HG02840 (cell line): ENCODE measurements around the gene SLC7A6.
"Not testable (repeated sequence)": the region's sequence is repeated elsewhere in the genome, so short reads cannot be mapped to it uniquely, and the experiment has no call there.

Experiments
- ATAC-seq: cut with Tn5 transposase; IDR thresholded peaks from one replicate; pipeline ENCODE4 v1.9.1; 2021; ENCODE audit warnings: mild to moderate bottlenecking, moderate library complexity, moderate number of reproducible peaks; ENCODE audit not compliant: unreplicated experiment, low FRiP score

SLC7A6 gene

GRCh38 chr16:68279726-68280558 lies 15.6 kb downstream of the SLC7A6 start:
- no peak for ATAC-seq

DNA sequence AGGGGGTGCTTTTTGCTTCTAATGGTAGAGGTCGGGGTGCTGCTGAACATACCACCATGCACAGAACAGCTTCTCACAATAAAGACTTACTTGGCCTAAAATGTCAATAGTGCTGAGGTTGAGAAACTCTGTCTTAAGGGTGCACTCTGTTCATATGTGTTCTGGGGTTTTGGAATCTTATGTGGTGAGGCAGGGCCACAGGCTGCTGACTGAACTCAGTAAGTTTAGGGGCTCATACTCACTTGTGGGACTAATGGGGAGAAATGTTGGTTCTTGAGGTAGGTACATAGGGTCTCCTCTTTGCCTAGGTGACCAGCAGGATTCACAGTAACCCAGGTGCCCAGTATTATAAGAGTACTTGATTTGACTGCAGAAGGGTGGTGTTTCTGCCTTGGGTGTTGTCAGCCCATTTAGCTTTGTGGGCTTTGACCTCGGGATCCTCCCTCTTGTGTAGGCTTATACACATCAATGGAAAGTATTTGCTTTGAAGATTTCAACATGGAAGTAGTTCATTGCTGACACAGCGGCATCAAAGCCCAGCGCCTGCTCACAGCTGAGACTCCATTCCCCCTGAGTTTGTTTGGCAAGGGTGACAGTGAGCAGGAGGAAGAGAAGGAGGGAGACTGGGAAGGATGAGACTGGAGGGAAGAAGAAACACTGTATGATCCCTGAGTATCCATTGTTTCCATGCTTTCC lies 17.2 kb downstream of the SLC7A6 start:
- no peak for ATAC-seq

- ATAC-seq = no peak
Observed at GRCh38 chr16:68282064-68282452, 17.7 kb downstream of the SLC7A6 start.

DNA sequence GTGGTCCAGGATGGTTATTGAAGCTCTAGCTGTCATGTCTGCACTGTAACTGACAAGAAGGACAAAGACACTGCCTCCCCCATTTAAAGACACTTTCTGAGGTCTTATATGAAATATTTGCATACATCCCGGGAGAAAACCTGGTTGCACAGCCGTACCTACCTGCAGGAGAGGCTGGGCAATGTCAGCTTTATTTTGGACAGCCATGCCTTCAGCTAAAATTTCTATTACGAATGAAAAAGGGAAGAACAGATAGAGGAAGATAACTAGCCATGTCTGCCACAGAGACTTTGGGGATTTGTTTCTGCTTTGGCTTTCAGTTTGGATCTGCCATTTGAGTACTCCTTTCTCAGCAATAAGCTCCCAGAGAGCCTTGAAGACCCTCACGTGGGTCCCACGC lies 19.0 kb downstream of the SLC7A6 start:
- no peak for ATAC-seq

- ATAC-seq = peak; percentile 38
Observed at GRCh38 chr16:68283801-68284598, 19.7 kb downstream of the SLC7A6 start.

GRCh38 chr16:68284847-68285246 lies 20.5 kb downstream of the SLC7A6 start:
- no peak for ATAC-seq

GRCh38 chr16:68285683-68286082 lies 21.4 kb downstream of the SLC7A6 start:
- ATAC-seq = no peak

DNA sequence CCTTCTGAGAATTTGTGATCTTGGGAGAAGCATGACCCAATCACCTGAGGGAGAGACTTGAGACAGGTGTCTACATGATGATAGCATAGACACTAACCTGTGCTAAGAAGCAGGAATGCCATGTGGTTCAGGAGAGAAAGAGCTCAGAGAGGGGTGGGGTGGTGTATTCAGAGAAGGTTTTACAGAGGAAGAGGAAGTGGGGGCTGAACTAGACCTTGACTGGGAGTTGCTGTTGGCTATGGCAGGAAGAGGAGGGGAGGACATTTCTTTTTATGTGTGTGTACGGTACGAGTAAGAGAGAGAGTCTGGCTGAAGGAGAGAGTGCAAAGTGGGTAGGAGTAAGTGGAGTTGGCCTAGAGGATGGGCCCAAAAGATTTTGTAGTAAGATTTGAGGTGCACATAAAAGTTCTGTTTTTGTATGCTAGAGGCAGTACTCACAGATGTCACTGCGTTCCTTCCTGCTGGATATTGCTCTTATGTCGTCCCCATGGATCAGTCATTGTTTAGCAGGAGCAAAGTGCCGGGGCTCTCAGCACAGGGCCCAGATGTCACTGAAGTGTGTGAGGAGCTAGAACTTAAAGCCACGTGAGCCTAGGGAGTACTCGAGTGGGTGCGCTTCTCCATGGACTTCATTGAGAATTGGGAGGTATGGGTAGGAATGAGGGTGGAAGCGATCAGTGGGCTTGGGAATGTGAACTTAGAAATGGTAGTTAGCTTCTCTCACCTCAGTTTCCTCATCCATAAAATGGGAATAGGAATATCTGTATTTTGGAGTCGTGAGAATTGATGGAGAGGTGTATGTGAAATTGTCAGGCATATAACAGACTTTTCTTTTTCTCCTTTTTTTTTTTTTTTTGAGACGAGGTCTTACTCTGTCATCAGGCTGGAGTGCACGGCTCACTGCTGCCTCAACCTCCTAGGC lies 22.1 kb downstream of the SLC7A6 start:
- no peak for ATAC-seq

- ATAC-seq = no peak
Observed at GRCh38 chr16:68287276-68288251, 23.2 kb downstream of the SLC7A6 start.

GRCh38 chr16:68288252-68288650 lies 23.9 kb downstream of the SLC7A6 start:
- no peak for ATAC-seq

GRCh38 chr16:68288796-68289195 lies 24.5 kb downstream of the SLC7A6 start:
- ATAC-seq = not testable (repeated sequence)

GRCh38 chr16:68289202-68289601 lies 24.9 kb downstream of the SLC7A6 start:
- ATAC-seq = no peak

DNA sequence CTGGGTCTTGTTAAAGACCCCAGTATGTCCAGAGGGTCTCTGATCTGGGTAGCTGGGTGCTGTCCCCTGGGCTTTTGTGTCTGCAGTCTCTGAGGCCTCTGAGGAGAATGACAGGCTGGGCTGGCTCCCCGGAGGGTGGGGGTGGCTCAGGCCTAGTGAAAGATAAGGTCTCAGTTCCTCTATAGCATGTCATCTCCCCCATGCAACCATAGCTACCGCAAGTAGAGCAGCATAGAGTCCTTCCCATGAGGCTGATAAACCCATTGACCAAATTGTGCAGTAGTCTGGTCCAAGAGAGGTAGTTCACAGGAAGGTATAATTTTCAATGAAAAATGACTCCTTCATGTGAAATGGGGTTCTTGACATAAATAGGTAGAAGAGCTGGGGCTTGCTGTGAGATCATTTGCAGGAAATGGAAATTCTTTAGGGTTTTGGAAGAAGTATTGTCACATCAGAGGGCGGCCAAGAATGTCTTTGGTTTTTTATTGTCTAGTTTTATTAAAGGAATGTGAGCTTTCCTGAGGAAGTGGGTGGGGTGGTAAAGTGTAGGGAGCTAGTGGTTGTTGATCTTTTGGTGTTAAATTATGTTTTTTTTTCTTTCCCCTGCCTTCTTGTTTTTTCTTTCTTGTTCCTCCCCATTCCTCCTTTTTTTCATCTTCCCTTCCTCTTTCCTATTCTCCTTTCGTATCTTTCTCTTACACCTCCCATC lies 25.4 kb downstream of the SLC7A6 start:
- ATAC-seq = no peak

- no peak for ATAC-seq
Observed at GRCh38 chr16:68290450-68290849, 26.1 kb downstream of the SLC7A6 start.

DNA sequence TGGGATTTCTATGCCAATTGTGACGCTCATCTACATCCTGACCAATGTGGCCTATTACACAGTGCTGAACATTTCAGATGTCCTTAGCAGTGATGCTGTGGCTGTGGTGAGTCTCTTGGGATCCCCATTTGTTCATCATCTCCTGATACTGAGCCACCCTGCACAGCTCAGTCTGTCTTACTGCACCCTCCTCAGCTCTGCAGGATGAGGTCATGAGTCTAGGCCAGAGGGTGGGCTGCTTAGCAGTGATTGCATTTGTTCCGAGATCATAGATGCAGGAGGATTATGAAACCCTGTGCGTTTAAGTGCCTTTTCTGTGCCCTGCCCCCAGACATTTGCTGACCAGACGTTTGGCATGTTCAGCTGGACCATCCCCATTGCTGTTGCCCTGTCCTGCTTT lies 26.9 kb downstream of the SLC7A6 start:
- no peak for ATAC-seq

DNA sequence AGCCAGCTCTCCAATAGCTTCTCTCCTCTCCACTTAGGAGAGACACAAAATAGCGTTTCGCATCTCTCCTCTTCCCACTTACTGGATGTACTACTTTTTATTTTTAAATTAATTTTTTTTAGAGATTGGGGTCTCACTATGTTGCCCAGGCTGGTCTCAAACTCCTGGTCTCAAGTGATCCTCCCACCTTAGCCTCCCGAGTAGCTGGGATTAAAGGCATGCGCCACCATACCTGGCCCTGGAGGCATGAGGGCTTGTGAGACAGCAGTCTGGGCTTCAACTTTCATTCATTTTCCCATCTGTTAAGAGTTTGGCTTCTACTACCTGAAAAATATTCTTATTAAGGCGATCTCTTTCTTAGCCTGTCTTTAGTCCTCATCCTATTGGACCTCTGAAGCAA lies 28.1 kb downstream of the SLC7A6 start:
- ATAC-seq = no peak

GRCh38 chr16:68296291-68296690 lies 32.0 kb downstream of the SLC7A6 start:
- no peak for ATAC-seq

GRCh38 chr16:68296693-68297092 lies 32.4 kb downstream of the SLC7A6 start:
- ATAC-seq = no peak
